HG02759 (cell line): ENCODE data around the gene HPN.
"Not testable (repeated sequence)": the region's sequence is repeated elsewhere in the genome, so short reads cannot be mapped to it uniquely, and the experiment has no call there.

Experiments
- ATAC-seq: cut with Tn5 transposase; IDR thresholded peaks from one replicate; pipeline ENCODE4 v1.9.1; 2021; ENCODE audit warnings: mild to moderate bottlenecking, moderate library complexity; ENCODE audit not compliant: unreplicated experiment

The HPN gene

GRCh38 chr19:35100588-35101533 lies 59.3 kb downstream of the HPN start:
- ATAC-seq, result no peak

DNA sequence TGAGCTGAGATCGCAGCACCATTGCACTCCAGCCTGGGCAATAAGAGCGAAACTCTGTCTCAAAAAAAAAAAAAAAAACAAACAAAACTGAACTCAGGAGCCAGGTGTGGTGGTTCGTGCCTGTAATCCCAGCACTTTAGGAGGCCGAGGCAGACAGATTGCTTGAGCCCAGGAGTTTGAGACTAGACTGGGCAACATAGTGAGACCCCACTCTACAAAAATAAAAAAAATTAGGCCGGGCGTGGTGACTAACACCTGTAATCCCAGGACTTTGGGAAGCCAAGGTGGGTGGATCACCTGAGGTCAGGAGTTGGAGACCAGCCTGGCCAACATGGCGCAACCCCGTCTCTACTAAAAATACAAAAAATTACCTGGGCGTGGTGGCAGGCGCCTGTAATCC lies 60.4 kb downstream of the HPN start:
- not testable (repeated sequence) for ATAC-seq

DNA sequence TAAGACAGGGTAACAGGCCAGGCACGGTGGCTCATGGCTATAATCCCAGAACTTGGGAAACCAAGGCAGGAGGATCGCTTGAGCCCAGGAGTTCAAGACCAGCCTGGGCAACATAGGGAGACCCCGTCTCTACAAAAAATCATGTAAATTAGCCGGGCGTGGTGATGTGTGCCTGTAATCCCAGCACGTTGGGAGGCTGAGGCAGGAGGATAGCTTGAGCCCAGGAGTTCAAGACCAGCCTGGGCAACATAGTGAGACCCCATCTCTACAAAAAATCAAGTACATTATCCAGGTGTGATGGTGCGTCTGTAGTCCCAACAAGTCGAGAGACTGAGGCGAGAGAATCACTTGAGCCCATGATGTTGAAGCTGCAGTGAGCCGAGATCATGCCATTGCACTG lies 62.1 kb downstream of the HPN start:
- not testable (repeated sequence) for ATAC-seq

- ATAC-seq, result no peak
Measured at GRCh38 chr19:35104361-35104760, 62.8 kb downstream of the HPN start.

GRCh38 chr19:35105047-35105410 lies 63.5 kb downstream of the HPN start:
- no peak for ATAC-seq

- no peak for ATAC-seq
Measured at GRCh38 chr19:35105411-35106290, 64.1 kb downstream of the HPN start.

DNA sequence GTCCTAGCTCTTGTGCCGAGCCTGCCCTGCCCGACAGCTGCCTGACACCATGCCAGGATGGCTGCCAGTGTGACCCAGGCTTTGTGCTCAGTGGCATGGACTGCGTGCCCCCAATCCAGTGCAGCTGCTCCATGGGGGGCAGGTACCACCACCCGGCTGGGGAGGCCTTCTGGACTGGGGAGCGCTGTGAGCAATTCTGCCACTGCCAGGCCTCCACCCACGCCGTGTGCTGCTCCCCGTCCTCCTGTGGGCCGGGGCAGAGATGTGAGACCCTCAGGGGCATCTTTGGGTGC lies 64.7 kb downstream of the HPN start:
- ATAC-seq, result no peak

- no peak for ATAC-seq
Measured at GRCh38 chr19:35106898-35107541, 65.5 kb downstream of the HPN start.

GRCh38 chr19:35107545-35107944 lies 66.0 kb downstream of the HPN start:
- ATAC-seq, result no peak

- no peak for ATAC-seq
Measured at GRCh38 chr19:35108730-35109129, 67.2 kb downstream of the HPN start.

DNA sequence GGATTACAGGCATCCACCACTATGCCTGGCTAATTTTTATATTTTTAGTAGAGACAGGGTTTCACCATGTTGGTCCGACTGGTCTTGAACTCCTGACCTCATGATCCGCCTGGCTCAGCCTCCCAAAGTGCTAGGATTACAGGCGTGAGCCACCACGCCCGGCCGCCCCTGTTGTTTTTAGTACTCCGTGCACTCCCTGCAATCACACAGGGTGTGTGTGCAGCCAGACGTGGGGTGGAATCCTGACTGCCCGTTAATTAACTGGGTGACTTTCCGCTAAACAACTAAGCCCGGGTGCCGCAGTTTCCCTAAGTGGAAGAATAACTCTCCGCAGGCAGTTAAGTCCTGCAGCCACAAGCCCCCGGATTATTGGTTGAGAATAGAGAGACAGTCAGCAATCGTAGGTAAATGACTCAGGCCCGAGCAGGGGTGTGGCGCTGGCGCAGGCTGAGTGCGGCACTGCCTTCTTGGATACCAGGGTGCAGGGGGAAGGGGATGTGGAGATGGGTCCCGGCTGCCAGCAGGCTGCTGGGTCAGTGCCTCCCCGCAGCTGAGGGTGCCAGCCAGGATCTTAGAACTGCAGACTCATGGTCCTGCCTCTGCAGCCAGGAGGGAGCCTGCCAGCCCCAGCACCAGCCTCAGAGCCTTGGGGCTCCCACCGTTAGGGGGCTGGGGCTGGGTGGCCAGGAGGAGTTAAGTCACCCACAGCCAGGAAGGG lies 68.0 kb downstream of the HPN start:
- no peak for ATAC-seq

DNA sequence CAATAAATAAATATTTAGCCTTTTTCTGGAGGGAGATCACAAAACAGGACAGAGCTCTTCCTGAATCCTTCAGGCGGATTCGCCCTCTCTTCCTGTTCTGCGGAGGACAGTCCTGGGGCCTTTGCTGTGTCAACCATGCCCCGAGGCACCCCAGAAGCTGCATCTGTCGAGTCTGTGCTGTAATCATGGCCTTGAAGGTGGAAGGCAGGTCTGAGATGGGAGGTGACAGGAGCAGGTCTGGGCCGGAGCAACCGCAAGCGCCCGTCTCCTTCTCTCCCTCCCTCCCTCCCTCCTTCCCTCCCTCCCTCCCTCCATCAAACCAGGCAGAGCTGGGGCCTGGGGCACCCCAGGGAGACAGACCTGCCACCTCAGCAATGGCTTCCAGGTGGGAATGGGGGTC lies 69.5 kb downstream of the HPN start:
- no peak for ATAC-seq

DNA sequence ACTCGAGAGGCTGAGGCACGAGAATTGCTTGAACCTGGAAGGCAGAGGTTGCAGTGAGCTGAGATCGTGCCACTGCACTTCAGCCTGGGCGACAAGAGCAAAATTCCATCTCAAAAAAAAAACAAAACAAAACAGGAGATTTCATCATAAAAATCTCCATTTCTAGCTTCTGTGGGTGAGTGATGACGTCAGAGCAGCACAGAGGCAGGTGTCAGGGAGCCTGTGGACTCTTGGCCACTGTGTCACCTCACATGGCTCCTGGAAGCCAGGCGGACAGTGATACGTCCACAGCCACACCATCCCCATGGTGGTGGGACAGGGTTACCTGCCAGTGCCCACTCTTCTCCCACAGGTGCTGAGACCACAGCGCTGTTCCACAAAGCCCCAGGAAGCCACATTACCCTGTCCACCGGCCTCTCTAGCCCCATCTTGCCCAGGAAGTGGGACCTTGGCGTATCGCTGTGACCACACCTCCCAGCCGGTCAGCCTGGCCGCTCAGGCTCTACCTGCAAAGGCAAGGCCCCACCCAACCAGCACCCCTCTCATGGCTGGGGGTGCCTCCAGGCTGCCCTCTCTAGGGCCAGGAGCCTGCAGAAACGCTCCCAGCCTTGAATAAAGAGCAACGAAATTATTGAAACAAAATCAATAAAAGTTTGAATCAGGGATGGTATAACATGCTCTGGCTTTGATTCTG lies 71.6 kb downstream of the HPN start:
- no peak for ATAC-seq

GRCh38 chr19:35114353-35115176 lies 73.0 kb downstream of the HPN start:
- ATAC-seq, result no peak

GRCh38 chr19:35115177-35115951 lies 73.8 kb downstream of the HPN start, which contains the start of gene FXYD3:
Gene FXYD3 (plus strand): TSS chr19:35115823. CDS start chr19:35119377, 3,554 bp downstream.
- no peak for ATAC-seq
